PFSK-1 (cell line): ENCODE measurements around the gene IGLL1.

Source experiments
- FOXP2 ChIP-seq: optimal IDR thresholded peaks from 2 replicates; pipeline ENCODE3; 2011; ENCODE audit warnings: borderline replicate concordance, control low read depth, inconsistent platforms; ENCODE audit not compliant: insufficient read depth; ENCODE audit errors: extremely low read length, extremely low read depth
- POLR2AphosphoS5 ChIP-seq: IDR thresholded peaks from 2 replicates; pipeline ENCODE4 v1.6.1; 2012; ENCODE audit warnings: low read depth, mild to moderate bottlenecking, control low read depth, low read length, moderate library complexity
- SIN3A ChIP-seq: IDR thresholded peaks from 2 replicates; pipeline ENCODE4 v1.6.1; 2012; ENCODE audit warnings: mild to moderate bottlenecking, low read length, moderate library complexity, borderline replicate concordance; ENCODE audit not compliant: insufficient read depth
- TAF1 ChIP-seq: IDR thresholded peaks from 2 replicates; pipeline ENCODE4 v1.6.1; 2012; ENCODE audit warnings: low read length, control low read depth, borderline replicate concordance; ENCODE audit not compliant: insufficient read depth
- TF ChIP-seq, protein P1 (sequence below), 2 experiments: IDR thresholded peaks; 2 replicates each; pipeline versions ENCODE4 v1.6.1 to v1.8.0; 2011 to 2012; ENCODE audit warnings: low read depth in 2 of 2, low read length in 2 of 2, control low read depth in 1 of 2, inconsistent platforms in 1 of 2, mild to moderate bottlenecking in 1 of 2, moderate library complexity in 1 of 2; ENCODE audit not compliant: insufficient read depth in 1 of 2

The IGLL1 gene

DNA sequence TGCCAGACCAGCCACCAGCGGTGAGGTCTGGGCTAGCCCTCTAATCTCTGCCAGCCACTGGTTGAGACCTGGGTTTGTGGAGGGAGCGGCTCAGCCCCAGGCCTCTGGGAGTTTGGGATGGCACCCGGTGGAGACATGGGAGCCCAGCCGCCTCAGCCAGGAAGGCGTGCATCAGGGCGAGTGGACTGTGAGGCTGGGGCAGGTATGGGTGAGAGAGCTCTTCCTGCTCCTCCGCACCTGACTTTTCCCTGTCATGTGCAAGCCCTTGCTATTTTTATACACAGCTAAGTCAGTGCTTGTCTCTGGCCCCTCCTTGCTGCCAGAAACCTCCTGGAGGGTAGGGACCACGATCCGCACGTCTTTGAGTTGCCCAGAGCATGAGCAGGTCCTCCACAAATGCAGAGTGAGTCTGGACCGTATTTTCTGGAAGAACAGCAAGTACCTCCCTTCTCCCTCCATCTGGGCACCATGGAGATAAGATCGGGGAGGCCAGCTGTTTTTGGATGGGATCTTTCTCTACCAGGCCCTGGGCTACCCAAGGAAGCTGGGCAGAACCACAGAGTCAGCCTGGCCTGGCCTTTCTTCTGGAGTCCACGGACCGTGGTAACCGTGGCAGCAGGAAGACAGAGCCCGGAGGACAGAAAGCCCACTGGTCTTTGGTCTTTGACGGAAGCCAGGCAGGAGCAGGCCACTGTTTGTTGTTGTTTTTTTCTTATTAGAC, 53.3 kb downstream of the IGLL1 start:
- TF ChIP-seq FOXP2 (no peak), SIN3A (no peak), TAF1 (no peak), POLR2AphosphoS5 (no peak)
- TF ChIP-seq, protein P1, sequence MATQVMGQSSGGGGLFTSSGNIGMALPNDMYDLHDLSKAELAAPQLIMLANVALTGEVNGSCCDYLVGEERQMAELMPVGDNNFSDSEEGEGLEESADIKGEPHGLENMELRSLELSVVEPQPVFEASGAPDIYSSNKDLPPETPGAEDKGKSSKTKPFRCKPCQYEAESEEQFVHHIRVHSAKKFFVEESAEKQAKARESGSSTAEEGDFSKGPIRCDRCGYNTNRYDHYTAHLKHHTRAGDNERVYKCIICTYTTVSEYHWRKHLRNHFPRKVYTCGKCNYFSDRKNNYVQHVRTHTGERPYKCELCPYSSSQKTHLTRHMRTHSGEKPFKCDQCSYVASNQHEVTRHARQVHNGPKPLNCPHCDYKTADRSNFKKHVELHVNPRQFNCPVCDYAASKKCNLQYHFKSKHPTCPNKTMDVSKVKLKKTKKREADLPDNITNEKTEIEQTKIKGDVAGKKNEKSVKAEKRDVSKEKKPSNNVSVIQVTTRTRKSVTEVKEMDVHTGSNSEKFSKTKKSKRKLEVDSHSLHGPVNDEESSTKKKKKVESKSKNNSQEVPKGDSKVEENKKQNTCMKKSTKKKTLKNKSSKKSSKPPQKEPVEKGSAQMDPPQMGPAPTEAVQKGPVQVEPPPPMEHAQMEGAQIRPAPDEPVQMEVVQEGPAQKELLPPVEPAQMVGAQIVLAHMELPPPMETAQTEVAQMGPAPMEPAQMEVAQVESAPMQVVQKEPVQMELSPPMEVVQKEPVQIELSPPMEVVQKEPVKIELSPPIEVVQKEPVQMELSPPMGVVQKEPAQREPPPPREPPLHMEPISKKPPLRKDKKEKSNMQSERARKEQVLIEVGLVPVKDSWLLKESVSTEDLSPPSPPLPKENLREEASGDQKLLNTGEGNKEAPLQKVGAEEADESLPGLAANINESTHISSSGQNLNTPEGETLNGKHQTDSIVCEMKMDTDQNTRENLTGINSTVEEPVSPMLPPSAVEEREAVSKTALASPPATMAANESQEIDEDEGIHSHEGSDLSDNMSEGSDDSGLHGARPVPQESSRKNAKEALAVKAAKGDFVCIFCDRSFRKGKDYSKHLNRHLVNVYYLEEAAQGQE (IDR thresholded peaks at IDR 0.05; ENCODE audit: insufficient read depth in 1 of 2, low read depth in 2 of 2, low read length in 2 of 2): no peak

DNA sequence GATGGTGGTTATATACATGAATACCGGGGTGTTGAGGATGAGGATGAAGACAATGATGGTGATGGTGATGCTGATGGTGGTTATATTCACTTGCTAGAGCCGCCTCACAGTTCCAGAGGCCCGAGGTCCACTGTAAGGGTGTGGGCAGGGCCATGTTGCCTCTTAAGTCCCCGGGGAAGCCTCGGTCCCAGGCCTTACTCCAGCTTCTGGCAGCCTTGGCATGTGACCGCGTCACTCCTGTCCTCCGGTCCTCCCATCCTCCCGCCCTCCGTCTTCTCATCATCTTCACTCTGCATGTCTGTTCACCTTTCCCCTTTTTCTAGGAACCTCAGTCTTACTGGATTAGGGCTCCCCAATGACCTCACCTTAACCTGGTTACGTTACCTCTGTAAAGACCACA, 54.6 kb downstream of the IGLL1 start:
- no peak for TF ChIP-seq POLR2AphosphoS5
- TF ChIP-seq, protein P1 (IDR thresholded peaks at IDR 0.05; ENCODE audit: insufficient read depth in 1 of 2, low read depth in 2 of 2, low read length in 2 of 2): no peak
- TF ChIP-seq SIN3A: no peak
- no peak for TF ChIP-seq FOXP2
- no peak for TF ChIP-seq TAF1

DNA sequence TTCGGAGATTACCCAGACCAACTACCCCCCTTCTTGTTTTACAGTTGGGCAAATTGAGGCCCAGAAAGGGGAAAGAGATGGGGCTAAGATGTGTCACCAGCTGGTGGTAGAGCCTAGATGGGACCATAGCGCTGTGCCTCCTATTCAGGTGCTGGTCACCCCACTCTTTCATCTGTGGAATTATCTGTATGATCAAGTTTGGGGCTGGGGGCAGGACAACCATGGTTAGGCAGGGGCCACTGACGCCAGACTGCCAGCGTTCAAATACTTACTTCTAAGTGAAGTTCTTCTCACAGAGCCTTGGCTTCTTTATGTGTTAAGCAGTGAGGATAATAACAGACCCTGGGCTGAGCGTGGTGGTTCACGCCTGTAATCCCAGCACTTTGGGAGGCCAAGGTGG, 55.9 kb downstream of the IGLL1 start:
- TF ChIP-seq POLR2AphosphoS5: no peak

DNA sequence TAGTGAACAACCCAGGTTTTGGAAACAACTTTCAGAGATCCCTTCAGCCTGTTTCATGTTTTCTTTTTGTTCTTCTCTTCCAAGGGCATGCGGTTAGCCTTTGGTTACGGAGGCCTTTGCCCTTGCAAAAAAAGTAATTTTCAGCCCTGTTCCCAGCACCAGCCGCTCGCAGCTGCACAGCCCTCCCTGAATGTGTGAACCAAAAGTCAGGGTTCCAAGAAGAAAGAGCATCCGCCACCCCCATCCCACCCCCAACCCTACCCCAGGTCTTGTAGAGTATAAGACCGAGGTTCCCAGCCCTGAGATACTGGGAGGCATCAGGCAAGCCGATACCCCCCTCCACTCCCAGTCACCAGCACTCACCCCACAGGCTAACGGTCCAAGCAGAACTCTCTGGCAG, 56.4 kb downstream of the IGLL1 start:
- TF ChIP-seq POLR2AphosphoS5: no peak
- no peak for TF ChIP-seq TAF1
- TF ChIP-seq SIN3A: no peak
- TF ChIP-seq, protein P1 (IDR thresholded peaks at IDR 0.05; ENCODE audit: insufficient read depth in 1 of 2, low read depth in 2 of 2, low read length in 2 of 2): no peak
- no peak for TF ChIP-seq FOXP2
